Dendritic cell treated with granulocyte-macrophage colony-stimulating factor and Interleukin-4, amounts not matched to agents 40 ng/mL and 50 ng/mL, for 4 days (primary cell): ENCODE results near the gene PKMYT1.
A peak's percentile ranks its signal among the peaks of the same experiment; 100 is the strongest.

Experiments
- H3K27ac Mint-ChIP-seq: one replicate; pipeline ENCODE4 v1.8.0; 2022; ENCODE audit warnings: mild to moderate bottlenecking, mixed read lengths
- H3K27me3 Mint-ChIP-seq: one replicate; pipeline ENCODE4 v1.8.0; 2022; ENCODE audit warnings: mild to moderate bottlenecking, mixed read lengths
- H3K36me3 Mint-ChIP-seq: one replicate; pipeline ENCODE4 v1.8.0; 2022; ENCODE audit warnings: low read depth, mixed read lengths
- H3K4me1 Mint-ChIP-seq: one replicate; pipeline ENCODE4 v1.8.0; 2022; ENCODE audit warnings: low read depth, mixed read lengths
- H3K4me3 Mint-ChIP-seq: one replicate; pipeline ENCODE4 v1.8.0; 2022; ENCODE audit warnings: mild to moderate bottlenecking, moderate library complexity, mixed read lengths
- H3K9me3 Mint-ChIP-seq: one replicate; pipeline ENCODE4 v1.8.0; 2022; ENCODE audit warnings: mixed read lengths
- intact Hi-C: fragments of 100-400 bp; cut with micrococcal nuclease; formaldehyde crosslinking; loops from one replicate; pipeline ENCODE4 v1.15.0; 2022

Gene PKMYT1

DNA sequence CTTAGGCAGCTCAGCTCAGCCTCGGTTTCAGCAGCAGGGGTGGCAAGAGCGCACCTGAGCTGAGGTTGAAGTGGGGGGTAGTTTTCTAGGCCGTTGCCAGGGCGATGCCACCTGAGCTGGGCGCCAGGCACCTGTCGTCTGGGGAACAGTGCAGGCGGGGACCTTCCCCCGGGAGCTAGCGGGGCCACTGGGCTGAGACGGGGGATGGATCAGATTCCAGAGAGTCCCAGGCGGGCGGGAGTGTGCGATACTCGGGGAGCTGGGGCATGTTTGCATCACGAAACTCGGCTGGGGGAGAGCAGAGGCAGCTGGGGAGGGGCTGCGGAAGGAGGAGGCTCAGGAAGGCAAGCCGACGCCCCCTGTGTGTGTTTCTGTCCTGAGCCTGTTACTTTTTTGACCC, 32.0 kb upstream of the PKMYT1 start:
- Mint-ChIP-seq H3K36me3 (no peaks in the 10 kb centered on the region), H3K4me3 (no peak overlapping the region), H3K27ac (no peak overlapping the region), H3K4me1 (peaks cover 24% of the 10 kb centered on the region), H3K27me3 (peaks cover 61% of the 10 kb centered on the region), H3K9me3 (no peaks in the 10 kb centered on the region)
- intact Hi-C loops: no loop called here

GRCh38 chr16:3010510-3010909, 30.3 kb upstream of the PKMYT1 start:
- Mint-ChIP-seq H3K4me3 (no peak overlapping the region), H3K9me3 (no peaks in the 10 kb centered on the region), H3K36me3 (no peaks in the 10 kb centered on the region), H3K27me3 (peaks cover 48% of the 10 kb centered on the region), H3K4me1 (peaks cover 41% of the 10 kb centered on the region), H3K27ac (no peak overlapping the region)
- intact Hi-C loops: no loop called here

DNA sequence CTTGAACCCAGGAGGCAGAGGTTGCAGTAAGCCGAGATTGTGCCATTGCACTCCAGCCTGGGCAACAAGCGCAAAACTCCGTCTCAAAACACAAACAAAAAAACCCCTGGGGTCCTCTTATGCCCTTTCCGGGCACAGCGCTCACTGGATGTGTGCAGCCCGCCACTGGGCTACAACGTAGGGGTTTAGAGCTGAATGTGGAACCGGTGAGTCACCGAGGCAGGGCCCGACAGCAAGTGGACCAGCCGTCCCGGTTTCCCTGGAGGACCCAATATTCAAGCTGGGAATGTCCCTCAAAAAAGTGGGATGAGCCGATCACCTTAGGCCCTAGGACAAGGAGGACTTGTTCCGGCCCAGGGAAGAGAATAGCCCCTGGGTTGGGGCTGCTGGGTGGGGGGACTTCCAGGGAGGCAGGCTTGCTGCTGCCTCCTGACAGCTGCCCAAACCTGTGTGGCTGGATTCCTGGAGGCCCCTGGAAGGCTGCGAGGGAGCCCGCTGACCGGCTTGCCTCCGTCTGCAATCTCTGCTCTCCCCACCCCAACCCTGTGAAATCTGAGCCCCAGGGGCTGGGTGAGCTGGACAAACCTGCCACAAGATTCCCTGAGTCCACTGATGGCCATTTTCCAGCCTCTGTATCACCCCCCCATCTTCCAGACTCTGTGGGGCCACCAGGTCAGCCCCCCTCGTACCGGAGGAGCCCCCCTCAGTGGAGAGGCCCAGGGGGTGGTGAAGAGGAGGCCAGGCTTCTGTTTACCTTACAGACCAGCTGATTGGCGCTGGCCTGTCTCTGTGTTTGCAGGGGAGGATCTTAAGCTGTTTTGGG, 29.5 kb upstream of the PKMYT1 start:
- H3K27ac Mint-ChIP-seq: no peak overlapping the region
- peaks cover 45% of the 10 kb centered on the region for H3K4me1 Mint-ChIP-seq
- intact Hi-C loops: no loop called here
- H3K9me3 Mint-ChIP-seq: no peaks in the 10 kb centered on the region
- no peak overlapping the region for H3K4me3 Mint-ChIP-seq
- H3K27me3 Mint-ChIP-seq: peaks cover 43% of the 10 kb centered on the region
- peaks cover 2% of the 10 kb centered on the region for H3K36me3 Mint-ChIP-seq

DNA sequence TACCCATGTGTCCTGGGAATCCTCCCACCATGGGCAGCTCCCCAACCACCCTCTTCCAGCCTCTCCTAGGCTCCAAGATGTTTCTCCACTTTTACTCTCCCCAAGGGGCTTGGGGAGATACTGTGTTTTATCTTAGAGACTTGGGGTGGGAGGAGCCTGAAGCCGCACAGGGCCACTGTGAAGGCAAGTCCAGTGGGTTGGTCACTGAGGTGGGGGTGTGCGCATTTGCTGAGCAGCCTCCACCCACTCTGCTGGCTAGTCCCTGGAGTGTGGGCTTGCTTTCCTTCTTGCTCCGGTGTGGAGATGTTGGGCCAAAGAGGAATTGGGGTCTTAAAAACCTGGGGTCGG, 28.4 kb upstream of the PKMYT1 start:
- Mint-ChIP-seq H3K4me1 (peaks cover 48% of the 10 kb centered on the region), H3K9me3 (no peaks in the 10 kb centered on the region), H3K4me3 (peak overlapping the region; percentile 72), H3K27ac (peak overlapping the region; percentile 81), H3K36me3 (peaks cover 6% of the 10 kb centered on the region), H3K27me3 (peaks cover 32% of the 10 kb centered on the region)
- intact Hi-C loops: no loop called here

DNA sequence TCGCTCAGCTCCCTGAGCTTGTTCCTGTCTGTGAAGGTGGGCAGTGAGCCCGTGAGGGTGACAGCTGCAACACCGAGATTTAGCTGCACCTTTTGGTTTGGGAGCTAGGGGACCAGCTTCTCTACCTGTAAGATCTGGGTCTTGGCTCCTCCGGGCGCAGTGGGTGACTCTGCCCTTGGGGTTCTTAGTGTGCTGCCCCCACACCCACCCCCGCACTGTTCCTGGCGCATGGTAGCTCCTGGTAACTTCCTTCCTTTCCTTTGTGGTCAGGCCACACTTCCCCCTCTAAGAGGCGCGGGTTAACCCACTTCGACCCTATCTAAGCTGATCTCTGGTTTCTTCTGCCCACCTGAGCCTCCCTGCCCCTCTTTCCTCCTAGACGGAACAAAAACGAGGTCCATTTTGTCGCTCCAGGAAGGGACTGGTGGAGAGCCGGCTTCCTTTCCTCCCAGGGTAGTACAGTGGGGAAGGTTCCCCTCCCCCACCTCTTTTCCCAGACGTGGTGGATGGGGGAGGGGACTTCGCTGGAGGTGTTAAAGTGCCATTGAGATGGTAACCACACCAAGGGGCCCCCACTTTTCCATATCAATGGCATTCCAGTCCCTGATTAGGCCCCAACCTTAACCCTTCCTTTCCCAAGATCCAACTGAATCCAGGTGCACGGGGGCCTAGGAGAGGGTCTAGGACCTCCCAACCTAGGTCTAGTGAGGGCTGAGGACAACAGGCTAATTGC, 27.9 kb upstream of the PKMYT1 start:
- Mint-ChIP-seq H3K36me3 (peaks cover 6% of the 10 kb centered on the region), H3K4me3 (peak overlapping the region; percentile 72), H3K27ac (peak overlapping the region; percentile 81), H3K4me1 (peaks cover 48% of the 10 kb centered on the region), H3K27me3 (peaks cover 27% of the 10 kb centered on the region), H3K9me3 (no peaks in the 10 kb centered on the region)
- intact Hi-C loops: loop anchor here (1.0 kb wide), 1 partner anchor 12 kb away; the partner anchor contains the start of gene TNFRSF12A

DNA sequence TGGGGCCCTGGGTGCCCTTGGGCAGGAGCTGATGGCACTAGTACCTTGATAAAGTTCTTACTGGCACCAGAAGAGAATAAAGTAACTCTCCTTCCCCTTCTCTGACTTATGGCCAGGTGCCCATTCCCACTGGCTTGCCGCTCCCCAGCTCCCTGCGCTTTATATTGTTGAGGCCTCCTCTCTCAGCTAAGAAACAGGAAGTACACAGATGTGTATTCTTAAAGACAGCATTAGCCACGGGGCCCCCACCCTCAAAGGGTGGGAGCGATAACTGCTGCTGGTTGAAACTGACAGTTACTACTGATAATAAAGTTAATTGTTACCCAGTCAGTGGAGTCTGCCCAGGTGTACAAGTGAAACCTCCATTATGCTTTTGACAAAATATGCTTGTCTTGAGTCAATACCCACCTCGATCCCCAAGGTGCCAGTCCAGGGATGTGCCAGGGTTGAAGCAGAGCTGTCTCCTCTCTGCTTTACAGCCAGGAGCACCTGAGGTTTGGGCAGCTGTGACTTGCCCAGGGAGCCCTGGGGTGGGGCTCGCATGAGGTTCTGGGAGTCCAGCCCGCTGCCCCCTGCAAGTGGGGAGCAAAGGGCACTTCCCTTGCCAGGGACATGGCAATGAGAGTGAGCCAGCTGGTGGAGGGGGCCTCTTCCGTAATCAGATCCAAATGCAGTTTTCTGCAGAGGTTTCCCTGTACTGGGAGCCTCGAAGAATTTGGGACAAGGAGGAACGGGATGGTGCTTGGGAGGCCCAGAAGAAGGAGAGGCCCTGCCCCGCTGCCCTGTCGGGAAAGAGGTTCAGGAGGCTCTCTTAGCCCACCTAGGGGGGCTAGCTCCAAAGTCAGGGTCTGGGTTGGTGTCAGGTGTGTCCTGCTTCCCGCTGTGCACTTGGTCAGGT, 27.1 kb upstream of the PKMYT1 start:
- H3K9me3 Mint-ChIP-seq: no peaks in the 10 kb centered on the region
- H3K36me3 Mint-ChIP-seq: peaks cover 6% of the 10 kb centered on the region
- intact Hi-C loops: loop anchor here (1.0 kb wide), 1 partner anchor 13 kb away; the partner anchor contains the start of gene TNFRSF12A
- H3K4me3 Mint-ChIP-seq: peak overlapping the region; percentile 72
- H3K27ac Mint-ChIP-seq: peak overlapping the region; percentile 81
- H3K27me3 Mint-ChIP-seq: peaks cover 20% of the 10 kb centered on the region
- H3K4me1 Mint-ChIP-seq: peaks cover 47% of the 10 kb centered on the region

- Mint-ChIP-seq H3K27me3 (peaks cover 15% of the 10 kb centered on the region), H3K4me1 (peaks cover 43% of the 10 kb centered on the region), H3K4me3 (peak overlapping the region; percentile 87), H3K27ac (peak overlapping the region; percentile 76), H3K36me3 (peaks cover 6% of the 10 kb centered on the region), H3K9me3 (no peaks in the 10 kb centered on the region)
- intact Hi-C loops: no loop called here
Observed at GRCh38 chr16:3004781-3005284, 24.6 kb upstream of the PKMYT1 start.

GRCh38 chr16:3004319-3004718, 24.1 kb upstream of the PKMYT1 start:
- Mint-ChIP-seq H3K27ac (peak overlapping the region; percentile 76), H3K4me1 (peaks cover 43% of the 10 kb centered on the region), H3K9me3 (no peaks in the 10 kb centered on the region), H3K36me3 (peaks cover 6% of the 10 kb centered on the region), H3K27me3 (peaks cover 16% of the 10 kb centered on the region), H3K4me3 (peak overlapping the region; percentile 87)
- intact Hi-C loops: no loop called here

- H3K27me3 Mint-ChIP-seq: peaks cover 20% of the 10 kb centered on the region
- H3K27ac Mint-ChIP-seq: no peak overlapping the region
- H3K4me3 Mint-ChIP-seq: peak overlapping the region; percentile 59
- H3K4me1 Mint-ChIP-seq: peaks cover 39% of the 10 kb centered on the region
- H3K9me3 Mint-ChIP-seq: no peaks in the 10 kb centered on the region
- peaks cover 6% of the 10 kb centered on the region for H3K36me3 Mint-ChIP-seq
- intact Hi-C loops: no loop called here
Observed at GRCh38 chr16:3003582-3004270, 23.5 kb upstream of the PKMYT1 start.

GRCh38 chr16:3001316-3001715, 21.1 kb upstream of the PKMYT1 start:
- Mint-ChIP-seq H3K27me3 (peaks cover 24% of the 10 kb centered on the region), H3K4me1 (peaks cover 15% of the 10 kb centered on the region), H3K27ac (no peak overlapping the region), H3K9me3 (no peaks in the 10 kb centered on the region), H3K36me3 (peaks cover 6% of the 10 kb centered on the region), H3K4me3 (no peak overlapping the region)
- intact Hi-C loops: no loop called here

GRCh38 chr16:3000540-3000939, 20.3 kb upstream of the PKMYT1 start:
- H3K27ac Mint-ChIP-seq: no peak overlapping the region
- H3K36me3 Mint-ChIP-seq: peaks cover 6% of the 10 kb centered on the region
- H3K9me3 Mint-ChIP-seq: no peaks in the 10 kb centered on the region
- intact Hi-C loops: no loop called here
- H3K4me3 Mint-ChIP-seq: no peak overlapping the region
- peaks cover 7% of the 10 kb centered on the region for H3K4me1 Mint-ChIP-seq
- peaks cover 24% of the 10 kb centered on the region for H3K27me3 Mint-ChIP-seq

- H3K36me3 Mint-ChIP-seq: peaks cover 5% of the 10 kb centered on the region
- peaks cover 23% of the 10 kb centered on the region for H3K27me3 Mint-ChIP-seq
- H3K27ac Mint-ChIP-seq: no peak overlapping the region
- no peak overlapping the region for H3K4me3 Mint-ChIP-seq
- peaks cover 4% of the 10 kb centered on the region for H3K4me1 Mint-ChIP-seq
- intact Hi-C loops: no loop called here
- H3K9me3 Mint-ChIP-seq: no peaks in the 10 kb centered on the region
Observed at GRCh38 chr16:2999929-3000328, 19.7 kb upstream of the PKMYT1 start.

DNA sequence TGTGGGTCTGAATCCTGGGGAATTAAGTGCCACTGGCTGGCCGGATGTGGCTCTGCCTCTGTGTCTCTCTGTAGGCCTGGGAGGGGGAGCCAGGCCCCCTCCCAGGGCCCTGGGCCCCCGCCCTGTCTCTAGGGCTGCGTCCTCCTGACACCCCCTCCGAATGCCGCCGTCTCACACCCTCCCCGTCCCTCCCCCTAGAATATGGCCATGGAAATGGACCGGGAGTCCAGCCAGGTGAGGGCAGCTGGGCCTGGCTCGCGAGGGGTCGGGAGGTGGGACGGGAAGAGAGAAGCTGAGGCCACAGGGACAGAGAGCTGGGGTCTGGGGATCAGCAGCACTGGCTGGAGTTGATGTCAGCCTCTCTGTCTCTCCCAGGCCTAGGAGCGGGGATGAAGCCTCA, 16.1 kb upstream of the PKMYT1 start:
- Mint-ChIP-seq H3K36me3 (no peaks in the 10 kb centered on the region), H3K27me3 (peaks cover 27% of the 10 kb centered on the region), H3K27ac (no peak overlapping the region), H3K4me3 (no peak overlapping the region), H3K9me3 (no peaks in the 10 kb centered on the region), H3K4me1 (no peaks in the 10 kb centered on the region)
- intact Hi-C loops: no loop called here
